Measurements from ENCODE around the gene FKBP8.

FKBP8 gene

GRCh38 chr19:18502638-18503294, 40.6 kb downstream of the FKBP8 start:
- no peak for DNase-seq (ENCODE audit: low read depth in 3 of 3)

- no peak for DNase-seq (ENCODE audit: low read depth in 3 of 3)
These were observed 41.1 kb downstream of the FKBP8 start for GRCh38 chr19:18502246-18502637.

- DNase-seq (ENCODE audit: low read depth in 3 of 3), result no peak
These were observed 41.5 kb downstream of the FKBP8 start for GRCh38 chr19:18501832-18502231.

GRCh38 chr19:18501351-18501750, 42.0 kb downstream of the FKBP8 start:
- DNase-seq (ENCODE audit: low read depth in 3 of 3), result no peak

GRCh38 chr19:18500799-18501198, 42.6 kb downstream of the FKBP8 start:
- DNase-seq (ENCODE audit: low read depth in 3 of 3), result no peak

- no peak for DNase-seq (ENCODE audit: low read depth in 3 of 3)
These were observed 43.0 kb downstream of the FKBP8 start for GRCh38 chr19:18500376-18500775.

GRCh38 chr19:18499055-18499775, 44.2 kb downstream of the FKBP8 start:
- DNase-seq (ENCODE audit: low read depth in 3 of 3), result no peak

- no peak for DNase-seq (ENCODE audit: low read depth in 3 of 3)
These were observed 46.5 kb downstream of the FKBP8 start for GRCh38 chr19:18496980-18497256.

GRCh38 chr19:18496167-18496979, 47.0 kb downstream of the FKBP8 start:
- peak in 1 of 3 donors; percentile 30 for DNase-seq (ENCODE audit: low read depth in 3 of 3)

- no peak for DNase-seq (ENCODE audit: low read depth in 3 of 3)
These were observed 48.0 kb downstream of the FKBP8 start for GRCh38 chr19:18495204-18495911.

- DNase-seq (ENCODE audit: low read depth in 3 of 3), result no peak
These were observed 49.1 kb downstream of the FKBP8 start for GRCh38 chr19:18494267-18494607.

- DNase-seq (ENCODE audit: low read depth in 3 of 3), result no peak
These were observed 49.7 kb downstream of the FKBP8 start for GRCh38 chr19:18493440-18494266.

- no peak for DNase-seq (ENCODE audit: low read depth in 3 of 3)
These were observed 51.1 kb downstream of the FKBP8 start for GRCh38 chr19:18491995-18492953.

- DNase-seq (ENCODE audit: low read depth in 3 of 3), result no peak
These were observed 52.6 kb downstream of the FKBP8 start for GRCh38 chr19:18490728-18491127.

GRCh38 chr19:18489627-18490184, 53.7 kb downstream of the FKBP8 start:
- DNase-seq (ENCODE audit: low read depth in 3 of 3), result no peak

- no peak for DNase-seq (ENCODE audit: low read depth in 3 of 3)
These were observed 54.3 kb downstream of the FKBP8 start for GRCh38 chr19:18488838-18489626.

GRCh38 chr19:18488403-18488723, 55.0 kb downstream of the FKBP8 start:
- no peak for DNase-seq (ENCODE audit: low read depth in 3 of 3)

- no peak for DNase-seq (ENCODE audit: low read depth in 3 of 3)
These were observed 55.6 kb downstream of the FKBP8 start for GRCh38 chr19:18487576-18488402.
